ENCODE results near the gene CCDC184.

- TF ChIP-seq, protein P1, sequence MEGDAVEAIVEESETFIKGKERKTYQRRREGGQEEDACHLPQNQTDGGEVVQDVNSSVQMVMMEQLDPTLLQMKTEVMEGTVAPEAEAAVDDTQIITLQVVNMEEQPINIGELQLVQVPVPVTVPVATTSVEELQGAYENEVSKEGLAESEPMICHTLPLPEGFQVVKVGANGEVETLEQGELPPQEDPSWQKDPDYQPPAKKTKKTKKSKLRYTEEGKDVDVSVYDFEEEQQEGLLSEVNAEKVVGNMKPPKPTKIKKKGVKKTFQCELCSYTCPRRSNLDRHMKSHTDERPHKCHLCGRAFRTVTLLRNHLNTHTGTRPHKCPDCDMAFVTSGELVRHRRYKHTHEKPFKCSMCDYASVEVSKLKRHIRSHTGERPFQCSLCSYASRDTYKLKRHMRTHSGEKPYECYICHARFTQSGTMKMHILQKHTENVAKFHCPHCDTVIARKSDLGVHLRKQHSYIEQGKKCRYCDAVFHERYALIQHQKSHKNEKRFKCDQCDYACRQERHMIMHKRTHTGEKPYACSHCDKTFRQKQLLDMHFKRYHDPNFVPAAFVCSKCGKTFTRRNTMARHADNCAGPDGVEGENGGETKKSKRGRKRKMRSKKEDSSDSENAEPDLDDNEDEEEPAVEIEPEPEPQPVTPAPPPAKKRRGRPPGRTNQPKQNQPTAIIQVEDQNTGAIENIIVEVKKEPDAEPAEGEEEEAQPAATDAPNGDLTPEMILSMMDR (IDR thresholded peaks at IDR 0.05) = peak; percentile 78
- no peak for TF ChIP-seq ZFX (IDR thresholded peaks at IDR 0.05; ENCODE audit: borderline replicate concordance)
Observed at GRCh38 chr12:48183091-48183875, at the start of gene CCDC184.

All from 22Rv1 (cell line).